ENCODE results near the gene MISP.

DNA sequence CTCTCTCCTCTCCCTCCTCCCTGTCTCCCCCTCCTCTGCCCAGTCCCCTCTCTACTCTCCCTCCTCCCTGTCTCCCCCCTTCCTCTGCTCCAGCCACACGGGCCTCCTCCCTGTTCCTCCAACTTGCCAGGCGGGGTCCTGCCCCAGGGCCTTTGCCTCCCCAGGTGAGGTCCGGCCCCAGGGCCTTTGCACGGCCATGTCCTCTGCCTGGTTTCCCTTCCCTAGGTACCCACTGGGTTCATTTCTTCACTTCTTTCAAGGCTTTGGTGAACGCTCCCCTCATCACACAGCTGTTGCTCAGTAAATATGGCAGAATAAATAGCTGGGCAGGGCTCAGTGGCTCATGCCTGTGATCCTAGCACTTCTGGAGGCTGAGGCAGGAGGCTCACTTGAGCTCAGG is 21.2 kb downstream of the MISP start:
- TF ChIP-seq GATA3 (IDR thresholded peaks at IDR 0.05; ENCODE audit: low read depth, low read length): no peak
- TF ChIP-seq GATA2 (IDR thresholded peaks at IDR 0.05; ENCODE audit: low read depth, low read length): no peak

Measured in SH-SY5Y (cell line).